Lung (tissue), 12 donors: ENCODE measurements around the gene AGBL3. TPM values are rescaled to one million over a fixed set of nuclear protein-coding genes. Genes with fewer than 3 reads are reported as not detected.

Source experiments
- ATAC-seq: fragments of 200-7000 bp; cut with Tn5 transposase; one replicate; pipeline ENCODE4 v1.9.1; 2020; ENCODE audit warnings: moderate number of reproducible peaks; ENCODE audit not compliant: insufficient read depth, low FRiP score
- DNase-seq, 3 donors: peaks; one replicate each; pipeline ENCODE4 v3.0.0-alpha.2; 2013 to 2017
- H3K27ac ChIP-seq, 2 donors: one replicate each; pipeline ENCODE4 v1.5.1; 2013; ENCODE audit warnings: mild to moderate bottlenecking in 2 of 2, moderate library complexity in 2 of 2, control low read depth in 1 of 2, inconsistent platforms in 1 of 2, low read depth in 1 of 2, low read length in 1 of 2
- H3K27me3 ChIP-seq, 3 donors: one replicate each; pipeline ENCODE4 v1.5.1; 2013; ENCODE audit warnings: low read length in 2 of 3; ENCODE audit not compliant: control insufficient read depth in 3 of 3, insufficient read depth in 3 of 3
- H3K36me3 ChIP-seq, 4 donors: one replicate each; pipeline ENCODE4 v1.5.1; 2013; ENCODE audit warnings: low read length in 4 of 4, mild to moderate bottlenecking in 1 of 4, moderate library complexity in 1 of 4; ENCODE audit not compliant: control insufficient read depth in 4 of 4, insufficient read depth in 4 of 4
- H3K4me1 ChIP-seq, 5 donors: one replicate each; pipeline ENCODE4 v1.5.1; 2013; ENCODE audit warnings: low read length in 5 of 5, mild to moderate bottlenecking in 2 of 5, moderate library complexity in 1 of 5; ENCODE audit not compliant: control insufficient read depth in 5 of 5, insufficient read depth in 5 of 5
- H3K4me3 ChIP-seq: one replicate; pipeline ENCODE4 v1.5.1; 2013; ENCODE audit warnings: mild to moderate bottlenecking, control low read depth, moderate library complexity
- H3K9ac ChIP-seq, 2 donors: one replicate each; pipeline ENCODE4 v1.5.1; 2013; ENCODE audit warnings: low read length in 2 of 2, control low read depth in 1 of 2; ENCODE audit not compliant: insufficient read depth in 1 of 2
- H3K9me3 ChIP-seq, 4 donors: one replicate each; pipeline ENCODE4 v1.5.1; 2013; ENCODE audit warnings: low read length in 3 of 4, mild to moderate bottlenecking in 1 of 4, moderate library complexity in 1 of 4; ENCODE audit not compliant: control insufficient read depth in 4 of 4, insufficient read depth in 3 of 4
- WGBS, 2 donors: extraction: QIAGEN DNeasy Blood & Tissue Kit; methylation state at CpG; one replicate each; pipeline ENCODE4 v1.1.7; 2013; 5-methylcytosine and 5-hydroxymethylcytosine counted together
- polyA plus RNA-seq, 2 donors: library from polyadenylated mRNA; stranded (reverse); fragments of 200-250 nt; gene quantifications; one replicate each; pipeline ENCODE4 v1.2.1, GENCODE V29; 2013
- total RNA-seq, 2 donors: library from RNA; depleted of rRNA in 1 of 2; stranded (reverse); fragments of >200 nt in 1 of 2; gene quantifications; one replicate each; pipeline ENCODE4 v1.2.1, GENCODE V29; 2014 to 2021
- TF ChIP-seq, protein P1 (sequence below): IDR thresholded peaks from 2 replicates; pipeline ENCODE4 v1.5.1; 2012; ENCODE audit warnings: mild to moderate bottlenecking; ENCODE audit errors: control extremely low read depth, extremely low read depth
- donor health status: control.
- donor health status: control.
- donor health status: Bipolar disorder and iron deficiency.
- donor health status: healthy.
- donor health status: DM: yes; HTN: yes; CAD: no.

Gene AGBL3
- total and polyA plus RNA-seq, 4 donors: 1.3 to 5.2 (median 2.8) TPM

DNA sequence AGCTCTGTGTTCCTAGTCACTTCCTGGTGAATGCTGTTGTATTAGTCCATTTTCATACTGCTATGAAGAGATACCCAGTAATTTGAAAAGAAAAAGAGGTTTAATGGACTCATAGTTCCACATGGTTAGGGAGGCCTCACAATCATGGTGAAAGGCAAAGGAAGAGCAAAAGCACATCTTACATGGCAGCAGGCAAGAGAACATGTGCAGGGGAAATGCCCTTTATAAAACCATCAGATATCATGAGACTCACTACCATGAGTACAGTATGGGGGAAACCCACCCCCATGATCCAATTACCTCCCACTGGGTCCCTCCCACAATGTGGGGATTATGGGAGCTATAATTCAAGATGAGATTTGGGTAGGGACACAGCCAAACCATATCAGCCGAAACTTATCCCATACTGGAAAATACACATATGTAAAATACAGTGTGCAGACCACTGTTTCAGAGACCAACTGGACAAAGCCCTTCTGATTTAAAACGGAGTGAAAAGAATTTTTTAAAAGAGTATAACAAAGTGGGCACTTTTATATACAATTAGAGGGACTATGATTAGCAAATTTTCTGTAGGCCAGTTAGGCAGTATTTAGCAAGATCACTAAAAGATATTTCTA, 176.2 kb downstream of the AGBL3 start:
- H3K27ac ChIP-seq: peak overlapping the region in 1 of 2 donors; percentile 58
- ATAC-seq: no peak
- peaks cover 0 to 2% (median 0%) of the 10 kb centered on the region in 4 donors for H3K9me3 ChIP-seq
- WGBS, 2 donors: 96 to 97% methylated on average over 2 of the region's 2 CpGs
- no peak overlapping the region for H3K4me3 ChIP-seq
- DNase-seq: no peak
- H3K9ac ChIP-seq: no peak overlapping the region
- peaks cover 0 to 44% (median 9%) of the 10 kb centered on the region in 5 donors for H3K4me1 ChIP-seq
- H3K36me3 ChIP-seq: peaks cover 0 to 31% (median 13%) of the 10 kb centered on the region in 4 donors
- TF ChIP-seq, protein P1, sequence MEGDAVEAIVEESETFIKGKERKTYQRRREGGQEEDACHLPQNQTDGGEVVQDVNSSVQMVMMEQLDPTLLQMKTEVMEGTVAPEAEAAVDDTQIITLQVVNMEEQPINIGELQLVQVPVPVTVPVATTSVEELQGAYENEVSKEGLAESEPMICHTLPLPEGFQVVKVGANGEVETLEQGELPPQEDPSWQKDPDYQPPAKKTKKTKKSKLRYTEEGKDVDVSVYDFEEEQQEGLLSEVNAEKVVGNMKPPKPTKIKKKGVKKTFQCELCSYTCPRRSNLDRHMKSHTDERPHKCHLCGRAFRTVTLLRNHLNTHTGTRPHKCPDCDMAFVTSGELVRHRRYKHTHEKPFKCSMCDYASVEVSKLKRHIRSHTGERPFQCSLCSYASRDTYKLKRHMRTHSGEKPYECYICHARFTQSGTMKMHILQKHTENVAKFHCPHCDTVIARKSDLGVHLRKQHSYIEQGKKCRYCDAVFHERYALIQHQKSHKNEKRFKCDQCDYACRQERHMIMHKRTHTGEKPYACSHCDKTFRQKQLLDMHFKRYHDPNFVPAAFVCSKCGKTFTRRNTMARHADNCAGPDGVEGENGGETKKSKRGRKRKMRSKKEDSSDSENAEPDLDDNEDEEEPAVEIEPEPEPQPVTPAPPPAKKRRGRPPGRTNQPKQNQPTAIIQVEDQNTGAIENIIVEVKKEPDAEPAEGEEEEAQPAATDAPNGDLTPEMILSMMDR: no peak
- no peaks in the 10 kb centered on the region for H3K27me3 ChIP-seq

- H3K36me3 ChIP-seq: peaks cover 0 to 40% (median 25%) of the 10 kb centered on the region in 4 donors
- peak overlapping the region in 1 of 2 donors; percentile 81 for H3K27ac ChIP-seq
- TF ChIP-seq, protein P1: no peak
- H3K27me3 ChIP-seq: no peaks in the 10 kb centered on the region
- no peak overlapping the region for H3K9ac ChIP-seq
- H3K4me1 ChIP-seq: peaks cover 0 to 48% (median 12%) of the 10 kb centered on the region in 5 donors
- 67 to 73% methylated on average over 16 to 18 of the region's 18 CpGs for WGBS, 2 donors
- ATAC-seq (no peak), DNase-seq (no peak)
- H3K9me3 ChIP-seq: no peaks in the 10 kb centered on the region
- H3K4me3 ChIP-seq: no peak overlapping the region
Observed at GRCh38 chr7:135164357-135165061, 178.2 kb downstream of the AGBL3 start.

DNA sequence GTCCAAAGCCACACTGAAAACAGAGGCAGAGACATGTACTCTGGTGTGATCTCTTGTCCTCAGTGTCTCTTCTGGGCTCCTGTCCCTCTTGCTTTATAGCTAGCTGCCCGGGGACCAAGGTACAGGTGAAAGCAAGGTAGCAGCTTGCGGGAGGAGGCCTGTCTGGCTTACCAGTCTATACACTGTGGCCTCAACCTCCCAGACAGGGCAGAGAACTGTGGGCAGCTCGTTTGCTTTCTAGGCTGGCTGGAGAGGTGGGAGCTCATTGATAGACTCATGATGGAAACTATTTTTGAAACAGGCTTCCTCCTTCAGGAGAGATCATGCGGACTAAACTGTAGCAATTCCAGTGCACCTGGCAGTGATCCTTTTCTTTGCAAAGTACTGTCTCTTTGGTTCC, 179.6 kb downstream of the AGBL3 start:
- Histone ChIP-seq H3K4me1 (peaks cover 0 to 47% (median 7%) of the 10 kb centered on the region in 5 donors), H3K4me3 (no peak overlapping the region), H3K27ac (peak overlapping the region in 1 of 2 donors; percentile 81), H3K36me3 (peaks cover 0 to 40% (median 25%) of the 10 kb centered on the region in 4 donors), H3K27me3 (no peaks in the 10 kb centered on the region), H3K9me3 (no peaks in the 10 kb centered on the region), H3K9ac (no peak overlapping the region)
- ATAC-seq (no peak), DNase-seq (no peak)
- 67 to 76% methylated on average over 4 of the region's 4 CpGs for WGBS, 2 donors
- TF ChIP-seq, protein P1: no peak
